ENCODE data around the gene GLDC.
A peak's percentile ranks its signal among the peaks of the same experiment; 100 is the strongest.
"Not testable (repeated sequence)": the region's sequence is repeated elsewhere in the genome, so short reads cannot be mapped to it uniquely, and the experiment has no call there.

Gene GLDC

GRCh38 chr9:6645355-6646292 is at the start of gene GLDC:
Gene GLDC (minus strand): TSS chr9:6645729. CDS start chr9:6645499, 230 bp downstream.
- peak in 1 of 3 donors; percentile 24 for DNase-seq (ENCODE audit: low read depth in 3 of 3, low spot score in 1 of 3)

GRCh38 chr9:6692881-6693361 is 47.4 kb upstream of the GLDC start:
- DNase-seq (ENCODE audit: low read depth in 3 of 3, low spot score in 1 of 3), result no peak

DNA sequence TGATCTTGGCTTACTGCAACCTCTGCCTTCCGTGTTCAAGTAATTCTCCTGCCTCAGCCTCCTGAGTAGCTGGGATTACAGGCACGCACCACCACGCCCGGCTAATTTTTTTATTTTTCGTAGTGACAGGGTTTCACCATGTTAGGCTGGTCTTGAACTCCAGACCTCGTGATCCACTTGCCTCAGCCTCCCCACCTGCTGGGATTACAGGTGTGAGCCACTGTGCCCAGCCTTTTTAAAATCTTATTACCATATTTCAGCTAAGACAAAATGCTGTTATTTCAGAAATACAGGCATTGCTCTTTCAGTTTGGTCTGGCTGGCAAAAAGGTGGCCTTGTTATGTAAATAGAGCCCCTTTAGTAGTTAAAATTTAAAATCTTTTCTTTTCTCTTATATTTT is 46.9 kb upstream of the GLDC start:
- no peak for DNase-seq (ENCODE audit: low read depth in 3 of 3, low spot score in 1 of 3)

DNA sequence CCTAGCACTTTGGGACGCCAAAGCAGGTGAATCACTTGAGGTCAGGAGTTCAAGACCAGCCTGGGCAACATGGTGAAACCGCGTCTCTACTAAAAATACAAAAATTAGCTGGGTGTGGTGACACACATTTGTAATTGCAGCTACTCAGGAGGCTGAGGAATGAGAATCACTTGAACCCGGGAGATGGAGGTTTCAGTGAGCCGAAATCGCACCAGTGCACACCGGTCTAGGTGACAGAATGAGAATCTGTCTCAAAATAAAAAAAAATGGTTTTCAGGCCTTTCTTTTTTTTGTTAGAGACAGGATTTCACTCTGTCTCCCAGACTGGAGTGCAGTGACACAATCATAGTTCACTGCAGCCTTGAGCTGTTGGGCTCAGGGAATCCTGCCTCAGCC is 45.1 kb upstream of the GLDC start:
- not testable (repeated sequence) for DNase-seq (ENCODE audit: low read depth in 3 of 3, low spot score in 1 of 3)

DNA sequence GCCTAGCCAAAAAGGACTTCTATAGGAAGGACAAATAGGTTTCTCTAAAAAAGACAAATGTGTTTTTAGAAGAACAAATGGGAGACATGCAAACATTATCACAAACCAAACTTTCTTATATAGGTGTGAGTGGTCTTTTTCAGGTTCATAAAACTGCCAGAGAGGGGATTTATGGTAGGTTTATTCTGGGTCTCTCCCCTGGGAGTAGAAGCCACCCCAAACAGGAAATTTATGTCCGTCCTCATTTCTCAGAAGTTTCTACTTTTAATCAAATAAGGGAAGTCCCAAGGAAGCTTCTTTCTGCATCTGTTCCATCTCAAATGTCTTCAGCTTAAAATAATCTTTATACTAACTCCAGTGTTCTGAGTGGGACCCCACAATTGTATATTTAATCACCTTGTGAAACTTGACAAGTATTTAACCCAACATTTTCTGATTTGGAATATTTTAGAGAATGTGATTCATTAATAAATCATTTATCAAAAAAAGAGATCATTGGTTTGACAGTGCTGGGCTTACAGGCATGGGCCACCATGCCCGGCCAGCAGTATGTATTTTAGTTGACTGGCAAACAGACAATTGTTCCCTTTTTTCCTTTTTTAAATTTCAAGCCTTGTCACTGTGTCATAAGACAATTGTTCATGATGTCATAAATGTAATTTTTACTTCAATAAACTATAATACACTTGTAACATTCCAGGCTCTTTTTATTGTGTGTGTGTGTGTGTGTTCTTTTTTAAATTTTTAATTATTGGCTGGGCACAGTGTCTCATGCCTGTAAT is 44.6 kb upstream of the GLDC start:
- no peak for DNase-seq (ENCODE audit: low read depth in 3 of 3, low spot score in 1 of 3)

GRCh38 chr9:6687180-6687579 is 41.7 kb upstream of the GLDC start:
- no peak for DNase-seq (ENCODE audit: low read depth in 3 of 3, low spot score in 1 of 3)

DNA sequence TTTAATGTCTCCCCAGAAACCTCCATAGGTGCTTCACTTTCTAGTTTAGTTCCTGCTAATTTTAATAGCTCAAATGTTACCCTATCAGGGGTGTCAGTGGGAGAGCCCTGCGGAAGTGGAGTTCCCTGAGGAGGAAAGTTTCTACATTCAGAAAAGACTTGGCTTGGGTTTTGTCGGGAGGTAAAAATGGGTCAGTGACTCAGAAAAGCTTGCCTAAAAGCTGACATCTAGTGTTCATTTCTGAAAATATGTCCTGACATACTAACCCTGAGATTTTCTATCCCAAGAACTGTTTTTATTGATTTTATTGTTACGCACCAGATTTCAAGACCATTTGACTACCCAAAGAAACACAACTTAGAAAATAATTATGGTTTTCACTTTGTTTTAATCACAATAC is 40.9 kb upstream of the GLDC start:
- no peak for DNase-seq (ENCODE audit: low read depth in 3 of 3, low spot score in 1 of 3)

DNA sequence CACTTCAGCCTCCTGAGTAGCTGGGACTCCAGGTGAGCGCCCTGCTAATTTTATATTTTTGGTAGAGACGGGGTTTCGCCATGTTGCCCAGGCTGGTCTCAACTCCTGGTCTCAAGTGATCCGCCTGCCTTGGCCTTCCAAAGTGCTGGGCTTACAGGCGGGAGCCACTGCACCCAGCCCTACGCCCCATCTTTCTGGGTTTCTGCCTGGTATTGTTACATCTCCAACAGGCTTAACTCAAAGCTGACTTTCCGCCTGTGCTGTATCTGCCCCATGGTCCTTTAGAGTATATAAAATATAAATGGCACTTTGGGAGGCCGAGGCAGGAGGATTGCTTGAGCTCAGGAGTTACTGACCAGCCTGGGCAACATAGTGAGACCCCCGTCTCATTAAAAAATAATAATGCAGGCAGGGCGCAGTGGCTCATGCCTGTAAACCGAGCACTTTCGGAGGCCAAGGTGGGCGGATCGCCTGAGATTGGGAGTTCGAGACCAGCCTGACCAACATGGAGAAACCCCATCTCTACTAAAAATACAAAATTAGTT is 36.5 kb upstream of the GLDC start:
- no peak for DNase-seq (ENCODE audit: low read depth in 3 of 3, low spot score in 1 of 3)

- peak; percentile 76 to 81 (median 79) for DNase-seq (ENCODE audit: low read depth in 3 of 3, low spot score in 1 of 3)
These were observed 35.8 kb upstream of the GLDC start for GRCh38 chr9:6681147-6681956.

- peak in 1 of 3 donors; percentile 55 for DNase-seq (ENCODE audit: low read depth in 3 of 3, low spot score in 1 of 3)
These were observed 35.2 kb upstream of the GLDC start for GRCh38 chr9:6680797-6681146.

DNA sequence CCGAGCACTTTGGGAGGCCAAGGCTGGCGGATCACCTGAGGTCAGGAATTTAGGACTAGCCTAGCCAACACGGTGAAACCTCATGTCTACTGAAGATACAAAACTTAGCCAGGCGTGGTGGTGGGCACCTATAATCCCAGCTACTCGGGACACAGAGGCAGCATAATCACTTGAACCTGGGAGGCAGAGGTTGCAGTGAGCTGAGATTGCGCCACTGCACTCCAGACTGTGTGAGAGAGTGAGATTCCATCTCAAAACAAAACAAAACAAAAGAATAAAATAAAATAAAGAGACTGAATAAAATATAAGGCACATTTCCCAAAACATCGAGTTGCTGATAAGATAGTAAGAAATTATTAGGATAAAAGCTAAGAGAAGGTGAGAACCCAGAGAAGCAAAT is 32.3 kb upstream of the GLDC start:
- no peak for DNase-seq (ENCODE audit: low read depth in 3 of 3, low spot score in 1 of 3)

DNA sequence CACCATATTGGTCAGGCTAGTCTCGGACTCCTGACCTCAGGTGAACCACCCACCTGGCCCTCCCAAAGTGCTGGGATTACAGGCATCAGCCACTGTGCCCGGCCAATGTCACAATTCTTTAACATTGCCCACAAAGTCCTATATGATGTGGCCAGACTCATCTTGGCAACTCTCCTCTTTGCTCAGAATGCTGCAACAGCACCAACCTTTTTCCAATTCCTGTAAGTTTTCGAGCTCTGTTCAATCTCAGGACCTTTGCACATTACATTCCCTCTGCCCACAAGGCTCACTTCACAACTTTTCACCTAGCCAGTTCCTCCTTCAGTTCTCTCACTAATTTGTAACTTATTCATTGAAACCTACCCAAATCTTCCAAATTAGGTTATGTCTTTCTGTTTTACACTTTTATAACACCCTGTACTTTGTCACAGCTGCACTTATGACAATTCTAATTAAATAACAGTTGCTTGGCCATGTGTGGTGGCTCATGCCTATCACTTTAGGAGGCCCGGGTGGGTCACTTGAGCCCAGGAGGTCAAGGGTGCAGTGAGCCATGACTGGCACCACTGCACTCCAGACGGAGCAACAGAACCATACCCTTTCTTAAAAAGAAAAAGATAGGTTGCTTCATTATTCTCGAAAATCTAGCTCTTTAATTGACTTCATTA is 30.9 kb upstream of the GLDC start:
- DNase-seq (ENCODE audit: low read depth in 3 of 3, low spot score in 1 of 3), result no peak

DNA sequence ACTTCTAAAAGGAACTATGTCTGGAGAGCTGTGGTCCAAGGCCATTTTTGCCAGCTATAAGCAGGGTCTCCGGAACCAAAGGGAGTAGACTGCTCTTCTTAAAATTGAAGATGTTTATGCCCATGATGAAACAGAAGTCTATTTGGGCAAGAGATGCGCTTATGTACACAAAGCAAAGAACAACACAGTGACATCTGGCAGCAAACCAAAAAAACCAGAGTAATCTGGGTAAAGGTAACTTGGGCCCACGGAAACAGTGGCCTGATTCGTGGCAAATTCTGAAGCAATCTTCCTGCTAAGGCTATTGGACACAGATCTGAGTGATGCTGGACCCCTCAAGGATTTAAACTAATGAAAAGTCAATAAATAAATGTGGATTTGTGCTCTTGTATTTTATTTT is 29.7 kb upstream of the GLDC start:
- no peak for DNase-seq (ENCODE audit: low read depth in 3 of 3, low spot score in 1 of 3)

GRCh38 chr9:6673326-6674025 is 27.9 kb upstream of the GLDC start:
- DNase-seq (ENCODE audit: low read depth in 3 of 3, low spot score in 1 of 3), result no peak

GRCh38 chr9:6672118-6672517 is 26.6 kb upstream of the GLDC start:
- DNase-seq (ENCODE audit: low read depth in 3 of 3, low spot score in 1 of 3), result no peak

DNA sequence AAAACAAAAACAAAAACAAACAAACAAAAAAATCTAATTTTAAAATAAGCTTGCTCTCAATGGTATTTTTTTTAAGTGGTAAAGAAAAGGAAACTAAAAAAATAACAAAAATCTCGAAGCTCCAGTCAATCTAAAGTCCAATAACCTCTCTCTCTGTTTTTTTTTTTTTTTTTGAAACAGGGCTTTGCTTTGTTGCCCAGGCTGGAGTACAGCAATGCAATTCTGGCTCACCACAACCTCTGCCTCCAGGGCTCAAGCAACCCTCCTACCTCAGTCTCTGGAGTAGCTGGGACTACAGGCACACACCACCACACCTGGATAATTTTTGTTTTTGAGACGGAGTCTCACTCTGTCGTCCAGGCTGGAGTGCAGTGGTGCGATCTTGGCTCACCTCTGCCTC is 25.9 kb upstream of the GLDC start:
- no peak for DNase-seq (ENCODE audit: low read depth in 3 of 3, low spot score in 1 of 3)

GRCh38 chr9:6669881-6670280 is 24.4 kb upstream of the GLDC start:
- no peak for DNase-seq (ENCODE audit: low read depth in 3 of 3, low spot score in 1 of 3)

DNA sequence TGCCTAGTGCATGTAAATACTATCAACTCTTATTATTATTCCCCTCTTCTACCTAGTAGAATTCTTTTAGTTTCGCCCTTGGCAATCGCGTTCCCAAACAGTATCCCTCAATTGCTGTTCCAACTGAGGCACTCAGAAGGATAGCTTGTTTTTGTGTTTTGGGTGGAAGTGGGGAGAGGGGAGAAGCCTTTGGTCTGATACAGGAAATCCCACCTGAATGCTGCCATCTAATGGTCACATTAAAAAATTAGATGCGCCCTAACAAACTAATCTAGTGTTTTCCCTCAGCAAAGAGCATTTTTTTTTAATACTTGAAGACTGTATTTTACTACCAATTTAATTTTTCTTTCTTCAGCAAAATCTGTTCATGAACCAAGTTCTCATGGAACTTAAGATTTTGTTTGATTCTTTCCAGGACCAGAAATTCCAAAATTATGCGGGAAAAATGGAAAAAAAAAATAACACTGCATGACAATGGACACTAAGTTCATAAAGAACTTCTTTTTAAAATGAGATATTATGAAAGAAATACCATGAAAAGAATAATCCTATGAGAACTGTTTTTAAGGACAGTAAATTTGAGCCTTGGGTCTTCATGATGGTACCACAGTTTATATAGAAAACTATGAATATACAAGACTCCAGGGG is 22.2 kb upstream of the GLDC start:
- no peak for DNase-seq (ENCODE audit: low read depth in 3 of 3, low spot score in 1 of 3)

DNA sequence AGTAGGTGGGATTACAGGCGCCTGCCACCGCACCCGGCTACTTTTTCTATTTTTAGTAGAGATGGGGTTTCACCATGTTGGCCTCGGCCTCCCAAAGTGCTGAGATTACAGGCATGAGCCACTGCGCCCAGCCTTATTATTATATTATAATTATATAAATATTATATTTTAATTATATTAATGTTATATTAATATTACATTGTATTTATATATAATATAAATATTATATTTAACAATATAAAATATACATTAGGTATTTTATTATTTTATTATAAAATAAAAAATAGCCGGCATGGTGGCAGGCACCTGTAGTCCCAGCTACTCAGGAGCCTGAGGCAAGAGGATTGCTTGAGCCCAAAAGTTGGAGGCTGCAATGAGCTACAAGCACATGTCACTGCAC is 21.6 kb upstream of the GLDC start:
- no peak for DNase-seq (ENCODE audit: low read depth in 3 of 3, low spot score in 1 of 3)
